ENCODE measurements around the gene UBAC1. TPM values are rescaled to one million over a fixed set of nuclear protein-coding genes. Genes with fewer than 3 reads are reported as not detected.

Gene UBAC1
- total RNA-seq, 1 experiment from 2014 or later: 58.2 TPM

- TF ChIP-seq CTCF (conservative IDR thresholded peaks at IDR 0.05; ENCODE audit: low read depth, low read length) (no peak), EZH2 (IDR thresholded peaks at IDR 0.05; ENCODE audit: borderline replicate concordance, low read depth, low read length, poor library complexity, severe bottlenecking) (no peak)
- Histone ChIP-seq H3K27ac (ENCODE audit: low read depth, low read length, poor library complexity, severe bottlenecking) (no peak overlapping the region), H3K9me3 (ENCODE audit: low read depth, low read length, poor library complexity, severe bottlenecking) (peaks cover 14% of the 10 kb centered on the region), H3K27me3 (replicated peaks; ENCODE audit: insufficient read depth, low read depth, low read length, poor library complexity) (no peaks in the 10 kb centered on the region), H3K4me3 (ENCODE audit: low read depth, low read length, poor library complexity, severe bottlenecking) (no peak overlapping the region), H3K36me3 (ENCODE audit: insufficient read depth, low read length, poor library complexity, severe bottlenecking) (no peaks in the 10 kb centered on the region), H3K4me1 (ENCODE audit: insufficient read depth, low read length, poor library complexity, severe bottlenecking) (peaks cover 3% of the 10 kb centered on the region)
- intact Hi-C loops (cut with micrococcal nuclease; ENCODE audit: unreplicated experiment): no loop called here
- no TSS peak for BruUV-seq (replicated peaks)
- CTCF ChIA-PET: no interaction called here
- no peak for DNase-seq (ENCODE audit: low spot score)
- POLR2A ChIA-PET (ENCODE audit: low non-redundant PET): no interaction called here
Observed at GRCh38 chr9:135902655-135903357, 58.4 kb downstream of the UBAC1 start.

- peaks cover 3% of the 10 kb centered on the region for H3K4me1 ChIP-seq (ENCODE audit: insufficient read depth, low read length, poor library complexity, severe bottlenecking)
- H3K36me3 ChIP-seq (ENCODE audit: insufficient read depth, low read length, poor library complexity, severe bottlenecking): no peaks in the 10 kb centered on the region
- TF ChIP-seq EZH2 (IDR thresholded peaks at IDR 0.05; ENCODE audit: borderline replicate concordance, low read depth, low read length, poor library complexity, severe bottlenecking) (no peak), CTCF (conservative IDR thresholded peaks at IDR 0.05; ENCODE audit: low read depth, low read length) (no peak)
- no peak for DNase-seq (ENCODE audit: low spot score)
- H3K4me3 ChIP-seq (ENCODE audit: low read depth, low read length, poor library complexity, severe bottlenecking): no peak overlapping the region
- CTCF ChIA-PET: no interaction called here
- H3K27ac ChIP-seq (ENCODE audit: low read depth, low read length, poor library complexity, severe bottlenecking): no peak overlapping the region
- POLR2A ChIA-PET (ENCODE audit: low non-redundant PET): no interaction called here
- no peaks in the 10 kb centered on the region for H3K27me3 ChIP-seq (replicated peaks; ENCODE audit: insufficient read depth, low read depth, low read length, poor library complexity)
- intact Hi-C loops (cut with micrococcal nuclease; ENCODE audit: unreplicated experiment): no loop called here
- BruUV-seq (replicated peaks): no TSS peak
- H3K9me3 ChIP-seq (ENCODE audit: low read depth, low read length, poor library complexity, severe bottlenecking): peaks cover 20% of the 10 kb centered on the region
Observed at GRCh38 chr9:135901826-135902225, 59.3 kb downstream of the UBAC1 start.

GRCh38 chr9:135901031-135901758, 60.0 kb downstream of the UBAC1 start:
- ChIA-PET CTCF (no interaction called here), POLR2A (ENCODE audit: low non-redundant PET) (no interaction called here)
- TF ChIP-seq CTCF (conservative IDR thresholded peaks at IDR 0.05; ENCODE audit: low read depth, low read length) (no peak), EZH2 (IDR thresholded peaks at IDR 0.05; ENCODE audit: borderline replicate concordance, low read depth, low read length, poor library complexity, severe bottlenecking) (no peak)
- intact Hi-C loops (cut with micrococcal nuclease; ENCODE audit: unreplicated experiment): no loop called here
- DNase-seq (ENCODE audit: low spot score): no peak
- Histone ChIP-seq H3K4me3 (ENCODE audit: low read depth, low read length, poor library complexity, severe bottlenecking) (no peak overlapping the region), H3K9me3 (ENCODE audit: low read depth, low read length, poor library complexity, severe bottlenecking) (peaks cover 24% of the 10 kb centered on the region), H3K36me3 (ENCODE audit: insufficient read depth, low read length, poor library complexity, severe bottlenecking) (no peaks in the 10 kb centered on the region), H3K27me3 (replicated peaks; ENCODE audit: insufficient read depth, low read depth, low read length, poor library complexity) (no peaks in the 10 kb centered on the region), H3K27ac (ENCODE audit: low read depth, low read length, poor library complexity, severe bottlenecking) (no peak overlapping the region), H3K4me1 (ENCODE audit: insufficient read depth, low read length, poor library complexity, severe bottlenecking) (peaks cover 3% of the 10 kb centered on the region)
- no TSS peak for BruUV-seq (replicated peaks)
